ENCODE data around the gene LTO1.
A peak's percentile ranks its signal among the peaks of the same experiment; 100 is the strongest.

LTO1 gene

GRCh38 chr11:69644071-69644961, 30.8 kb downstream of the LTO1 start:
- peak in 8 of 14 donors; percentile 14 to 66 (median 38) for DNase-seq

GRCh38 chr11:69643646-69644045, 31.5 kb downstream of the LTO1 start:
- DNase-seq, result no peak

- peak in 10 of 14 donors; percentile 18 to 74 (median 34) for DNase-seq
Observed at GRCh38 chr11:69642913-69643632, 32.1 kb downstream of the LTO1 start.

- DNase-seq, result peak in 1 of 14 donors; percentile 29
Observed at GRCh38 chr11:69642549-69642912, 32.6 kb downstream of the LTO1 start.

- DNase-seq, result no peak
Observed at GRCh38 chr11:69641681-69642548, 33.2 kb downstream of the LTO1 start.

DNA sequence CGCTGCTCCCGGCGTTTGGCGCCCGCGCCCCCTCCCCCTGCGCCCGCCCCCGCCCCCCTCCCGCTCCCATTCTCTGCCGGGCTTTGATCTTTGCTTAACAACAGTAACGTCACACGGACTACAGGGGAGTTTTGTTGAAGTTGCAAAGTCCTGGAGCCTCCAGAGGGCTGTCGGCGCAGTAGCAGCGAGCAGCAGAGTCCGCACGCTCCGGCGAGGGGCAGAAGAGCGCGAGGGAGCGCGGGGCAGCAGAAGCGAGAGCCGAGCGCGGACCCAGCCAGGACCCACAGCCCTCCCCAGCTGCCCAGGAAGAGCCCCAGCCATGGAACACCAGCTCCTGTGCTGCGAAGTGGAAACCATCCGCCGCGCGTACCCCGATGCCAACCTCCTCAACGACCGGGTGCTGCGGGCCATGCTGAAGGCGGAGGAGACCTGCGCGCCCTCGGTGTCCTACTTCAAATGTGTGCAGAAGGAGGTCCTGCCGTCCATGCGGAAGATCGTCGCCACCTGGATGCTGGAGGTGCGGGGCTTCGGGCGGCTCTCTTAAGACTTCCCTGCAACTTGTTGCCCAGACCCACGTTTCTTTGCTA, 34.1 kb downstream of the LTO1 start, which contains the start of gene CCND1:
CCND1 (plus strand) TSS at position 162 of the 587 bp plus-strand sequence; CDS start at position 320, 158 bp downstream.
- peak in 4 of 14 donors; percentile 19 to 61 (median 39) for DNase-seq

DNA sequence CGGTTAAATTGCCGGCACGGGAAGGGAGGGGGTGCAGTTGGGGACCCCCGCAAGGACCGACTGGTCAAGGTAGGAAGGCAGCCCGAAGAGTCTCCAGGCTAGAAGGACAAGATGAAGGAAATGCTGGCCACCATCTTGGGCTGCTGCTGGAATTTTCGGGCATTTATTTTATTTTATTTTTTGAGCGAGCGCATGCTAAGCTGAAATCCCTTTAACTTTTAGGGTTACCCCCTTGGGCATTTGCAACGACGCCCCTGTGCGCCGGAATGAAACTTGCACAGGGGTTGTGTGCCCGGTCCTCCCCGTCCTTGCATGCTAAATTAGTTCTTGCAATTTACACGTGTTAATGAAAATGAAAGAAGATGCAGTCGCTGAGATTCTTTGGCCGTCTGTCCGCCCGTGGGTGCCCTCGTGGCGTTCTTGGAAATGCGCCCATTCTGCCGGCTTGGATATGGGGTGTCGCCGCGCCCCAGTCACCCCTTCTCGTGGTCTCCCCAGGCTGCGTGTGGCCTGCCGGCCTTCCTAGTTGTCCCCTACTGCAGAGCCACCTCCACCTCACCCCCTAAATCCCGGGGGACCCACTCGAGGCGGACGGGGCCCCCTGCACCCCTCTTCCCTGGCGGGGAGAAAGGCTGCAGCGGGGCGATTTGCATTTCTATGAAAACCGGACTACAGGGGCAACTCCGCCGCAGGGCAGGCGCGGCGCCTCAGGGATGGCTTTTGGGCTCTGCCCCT, 34.7 kb downstream of the LTO1 start:
- DNase-seq, result peak in 1 of 14 donors; percentile 27

GRCh38 chr11:69639831-69640230, 35.3 kb downstream of the LTO1 start:
- DNase-seq, result no peak

- peak in 9 of 14 donors; percentile 5 to 70 (median 49) for DNase-seq
Observed at GRCh38 chr11:69638941-69639681, 36.0 kb downstream of the LTO1 start.

GRCh38 chr11:69637941-69638871, 36.9 kb downstream of the LTO1 start:
- no peak for DNase-seq

GRCh38 chr11:69637198-69637940, 37.8 kb downstream of the LTO1 start:
- DNase-seq, result no peak

GRCh38 chr11:69636512-69637197, 38.5 kb downstream of the LTO1 start:
- DNase-seq, result peak in 5 of 14 donors; percentile 16 to 34 (median 25)

DNA sequence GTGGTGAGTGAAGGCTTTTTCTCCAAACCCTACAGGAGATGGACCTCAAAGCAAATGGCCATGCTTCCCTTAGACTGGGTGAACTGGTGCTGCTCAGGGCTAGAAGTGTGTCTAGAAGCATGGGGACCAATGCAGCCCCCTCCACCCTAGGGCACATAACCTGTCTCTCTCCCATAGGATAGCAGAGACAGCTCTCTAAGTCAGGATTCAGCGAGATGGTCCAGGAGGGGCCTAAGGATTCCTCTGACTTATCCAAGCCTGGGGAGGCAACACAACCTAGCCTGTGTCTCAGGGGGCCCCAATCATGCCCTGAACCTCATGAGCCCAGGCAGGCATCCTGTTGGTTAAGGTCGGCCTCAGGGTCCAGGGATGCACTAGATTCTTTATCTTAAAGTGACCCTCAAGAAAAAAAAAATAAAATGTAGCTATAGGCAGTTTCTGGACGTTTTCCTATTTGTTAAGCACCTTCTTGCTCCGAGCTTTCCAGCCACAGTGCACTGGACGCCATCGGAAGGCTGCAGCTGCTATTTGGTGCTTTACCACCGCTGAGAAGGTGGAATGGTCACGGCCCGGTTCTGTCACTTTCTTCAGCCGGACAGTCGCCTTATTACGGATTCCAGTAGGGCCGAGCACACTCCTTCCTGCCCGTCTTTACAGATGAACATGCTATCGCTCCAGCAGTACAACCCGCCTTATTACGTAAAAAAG, 39.2 kb downstream of the LTO1 start:
- DNase-seq, result no peak

GRCh38 chr11:69635195-69635594, 40.0 kb downstream of the LTO1 start:
- DNase-seq, result no peak

- no peak for DNase-seq
Observed at GRCh38 chr11:69634590-69634989, 40.6 kb downstream of the LTO1 start.

- DNase-seq, result no peak
Observed at GRCh38 chr11:69634069-69634468, 41.1 kb downstream of the LTO1 start.

DNA sequence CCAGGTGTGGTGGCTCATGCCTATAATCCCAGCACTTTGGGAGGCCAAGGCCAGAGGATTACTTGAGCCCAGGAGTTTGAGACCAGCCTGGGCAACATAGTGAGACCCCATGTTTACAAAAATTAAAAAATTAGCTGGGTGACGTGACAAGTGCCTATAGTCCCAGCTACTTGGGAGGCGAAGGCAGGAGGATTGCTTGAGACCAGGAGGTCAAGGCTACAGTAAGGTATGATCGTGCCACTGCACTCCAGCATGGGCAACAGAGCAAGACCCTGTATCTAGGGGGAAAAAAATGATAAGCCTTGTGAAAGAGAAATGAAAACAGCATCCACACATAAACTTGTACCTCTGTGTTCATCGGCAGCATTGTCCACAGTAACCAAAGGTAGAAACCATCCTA, 42.3 kb downstream of the LTO1 start:
- DNase-seq, result no peak

Data from C1 segment of cervical spinal cord (tissue), 14 donors.